Measurements from ENCODE around the gene C1orf159. TPM values are rescaled to one million over a fixed set of nuclear protein-coding genes. Genes with fewer than 3 reads are reported as not detected.

C1orf159 gene
- total and polyA plus RNA-seq, 4 donors, result 4.4 to 27.0 (median 16.1) TPM

GRCh38 chr1:1119272-1119890, 3.5 kb upstream of the C1orf159 start:
- Histone ChIP-seq H3K27me3 (ENCODE audit: control insufficient read depth, insufficient read depth, low read length) (no peaks in the 10 kb centered on the region), H3K4me3 (ENCODE audit: low read depth, low read length) (no peak overlapping the region)
- 75% methylated on average over 16 of the region's 20 CpGs for WGBS (ENCODE audit: insufficient coverage)

GRCh38 chr1:1118876-1119220, 3.0 kb upstream of the C1orf159 start:
- Histone ChIP-seq H3K27ac (ENCODE audit: low read depth, low read length) (no peak overlapping the region), H3K27me3 (ENCODE audit: control insufficient read depth, insufficient read depth, low read length) (no peaks in the 10 kb centered on the region), H3K36me3 (ENCODE audit: control insufficient read depth, insufficient read depth, low read length) (peaks cover 3% of the 10 kb centered on the region), H3K4me1 (ENCODE audit: control insufficient read depth, insufficient read depth, low read length) (peaks cover 37% of the 10 kb centered on the region), H3K9me3 (ENCODE audit: control insufficient read depth, insufficient read depth, low read length) (no peaks in the 10 kb centered on the region), H3K4me3 (ENCODE audit: low read depth, low read length) (no peak overlapping the region)
- 95% methylated on average over 8 of the region's 11 CpGs for WGBS (ENCODE audit: insufficient coverage)
- no peak for DNase-seq (ENCODE audit: low read depth in 4 of 6, low spot score in 6 of 6)

More at GRCh38 chr1:1119272-1119890, 3.5 kb upstream of the C1orf159 start:
- no peak for DNase-seq (ENCODE audit: low read depth in 4 of 6, low spot score in 6 of 6)
- Histone ChIP-seq H3K9me3 (ENCODE audit: control insufficient read depth, insufficient read depth, low read length) (no peaks in the 10 kb centered on the region), H3K36me3 (ENCODE audit: control insufficient read depth, insufficient read depth, low read length) (peaks cover 3% of the 10 kb centered on the region), H3K4me1 (ENCODE audit: control insufficient read depth, insufficient read depth, low read length) (peaks cover 36% of the 10 kb centered on the region), H3K27ac (ENCODE audit: low read depth, low read length) (no peak overlapping the region)

- no peak overlapping the region for H3K4me3 ChIP-seq (ENCODE audit: low read depth, low read length)
- H3K27me3 ChIP-seq (ENCODE audit: control insufficient read depth, insufficient read depth, low read length), result no peaks in the 10 kb centered on the region
- H3K36me3 ChIP-seq (ENCODE audit: control insufficient read depth, insufficient read depth, low read length), result peaks cover 7% of the 10 kb centered on the region
- peaks cover 37% of the 10 kb centered on the region for H3K4me1 ChIP-seq (ENCODE audit: control insufficient read depth, insufficient read depth, low read length)
- no peak for DNase-seq (ENCODE audit: low read depth in 4 of 6, low spot score in 6 of 6)
- WGBS (ENCODE audit: insufficient coverage), result 83% methylated on average over 31 of the region's 33 CpGs
- no peak overlapping the region for H3K27ac ChIP-seq (ENCODE audit: low read depth, low read length)
- no peaks in the 10 kb centered on the region for H3K9me3 ChIP-seq (ENCODE audit: control insufficient read depth, insufficient read depth, low read length)
Measured at GRCh38 chr1:1118011-1118875, 2.4 kb upstream of the C1orf159 start.

- Histone ChIP-seq H3K4me3 (ENCODE audit: low read depth, low read length) (no peak overlapping the region), H3K36me3 (ENCODE audit: control insufficient read depth, insufficient read depth, low read length) (peaks cover 15% of the 10 kb centered on the region)
- WGBS (ENCODE audit: insufficient coverage), result 74% methylated on average over 20 of the region's 20 CpGs
Measured at GRCh38 chr1:1117469-1117831, 1.6 kb upstream of the C1orf159 start.

GRCh38 chr1:1116701-1117468, 996 bp upstream of the C1orf159 start:
- WGBS (ENCODE audit: insufficient coverage), result 9% methylated on average over 36 of the region's 47 CpGs
- Histone ChIP-seq H3K4me1 (ENCODE audit: control insufficient read depth, insufficient read depth, low read length) (peaks cover 23% of the 10 kb centered on the region), H3K4me3 (ENCODE audit: low read depth, low read length) (peak overlapping the region; percentile 37), H3K27me3 (ENCODE audit: control insufficient read depth, insufficient read depth, low read length) (no peaks in the 10 kb centered on the region), H3K27ac (ENCODE audit: low read depth, low read length) (no peak overlapping the region), H3K9me3 (ENCODE audit: control insufficient read depth, insufficient read depth, low read length) (no peaks in the 10 kb centered on the region), H3K36me3 (ENCODE audit: control insufficient read depth, insufficient read depth, low read length) (peaks cover 20% of the 10 kb centered on the region)
- peak in 1 of 6 donors; percentile 11 for DNase-seq (ENCODE audit: low read depth in 4 of 6, low spot score in 6 of 6)

More at GRCh38 chr1:1117469-1117831, 1.6 kb upstream of the C1orf159 start:
- no peak for DNase-seq (ENCODE audit: low read depth in 4 of 6, low spot score in 6 of 6)
- Histone ChIP-seq H3K27ac (ENCODE audit: low read depth, low read length) (no peak overlapping the region), H3K27me3 (ENCODE audit: control insufficient read depth, insufficient read depth, low read length) (no peaks in the 10 kb centered on the region), H3K4me1 (ENCODE audit: control insufficient read depth, insufficient read depth, low read length) (peaks cover 29% of the 10 kb centered on the region), H3K9me3 (ENCODE audit: control insufficient read depth, insufficient read depth, low read length) (no peaks in the 10 kb centered on the region)

DNA sequence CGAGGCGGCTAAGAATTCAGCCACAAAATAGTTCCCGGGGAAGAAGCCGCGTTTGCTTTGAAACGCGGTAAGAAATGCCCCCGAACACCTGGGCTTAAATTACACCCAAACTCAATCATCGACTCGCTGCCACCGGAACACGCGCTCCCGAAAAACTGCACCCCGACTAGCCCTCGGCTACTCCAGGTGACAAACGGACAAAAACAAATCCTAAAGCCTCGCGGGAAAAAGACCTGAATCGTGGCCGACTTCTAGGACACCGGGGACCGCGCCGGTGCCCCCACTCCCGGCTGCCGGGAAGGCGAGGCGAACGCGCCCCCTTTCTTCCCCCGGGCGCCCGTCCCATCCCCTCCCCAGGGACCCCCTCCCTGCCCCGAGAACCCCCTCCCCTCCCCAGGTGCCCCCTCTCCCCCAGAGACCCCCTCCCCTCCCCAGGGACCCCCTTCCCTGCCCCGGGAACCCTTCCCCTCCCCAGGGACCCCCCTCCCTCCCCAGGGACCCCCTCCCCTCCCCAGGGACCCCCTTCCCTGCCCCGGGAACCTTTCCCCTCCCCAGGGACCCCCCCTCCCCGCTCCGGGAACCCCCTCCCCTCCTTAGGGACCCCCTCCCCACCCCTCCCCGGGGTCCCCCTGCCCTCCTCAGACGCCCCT, 628 bp downstream of the C1orf159 start:
- H3K27ac ChIP-seq (ENCODE audit: low read depth, low read length), result no peak overlapping the region
- peaks cover 20% of the 10 kb centered on the region for H3K4me1 ChIP-seq (ENCODE audit: control insufficient read depth, insufficient read depth, low read length)
- 3% methylated on average over 30 of the region's 41 CpGs for WGBS (ENCODE audit: insufficient coverage)
- no peaks in the 10 kb centered on the region for H3K9me3 ChIP-seq (ENCODE audit: control insufficient read depth, insufficient read depth, low read length)
- H3K27me3 ChIP-seq (ENCODE audit: control insufficient read depth, insufficient read depth, low read length), result no peaks in the 10 kb centered on the region
- H3K4me3 ChIP-seq (ENCODE audit: low read depth, low read length), result peak overlapping the region; percentile 52
- DNase-seq (ENCODE audit: low read depth in 4 of 6, low spot score in 6 of 6), result no peak
- H3K36me3 ChIP-seq (ENCODE audit: control insufficient read depth, insufficient read depth, low read length), result peaks cover 31% of the 10 kb centered on the region

- DNase-seq (ENCODE audit: low read depth in 4 of 6, low spot score in 6 of 6), result no peak
- H3K36me3 ChIP-seq (ENCODE audit: control insufficient read depth, insufficient read depth, low read length), result peaks cover 31% of the 10 kb centered on the region
- H3K4me3 ChIP-seq (ENCODE audit: low read depth, low read length), result no peak overlapping the region
- 96% methylated on average over 11 of the region's 13 CpGs for WGBS (ENCODE audit: insufficient coverage)
- H3K9me3 ChIP-seq (ENCODE audit: control insufficient read depth, insufficient read depth, low read length), result no peaks in the 10 kb centered on the region
- no peak overlapping the region for H3K27ac ChIP-seq (ENCODE audit: low read depth, low read length)
- peaks cover 20% of the 10 kb centered on the region for H3K4me1 ChIP-seq (ENCODE audit: control insufficient read depth, insufficient read depth, low read length)
- H3K27me3 ChIP-seq (ENCODE audit: control insufficient read depth, insufficient read depth, low read length), result no peaks in the 10 kb centered on the region
Measured at GRCh38 chr1:1114431-1114830, 1.5 kb downstream of the C1orf159 start.

- Histone ChIP-seq H3K9me3 (ENCODE audit: control insufficient read depth, insufficient read depth, low read length) (no peaks in the 10 kb centered on the region), H3K4me1 (ENCODE audit: control insufficient read depth, insufficient read depth, low read length) (peaks cover 19% of the 10 kb centered on the region), H3K27ac (ENCODE audit: low read depth, low read length) (no peak overlapping the region), H3K27me3 (ENCODE audit: control insufficient read depth, insufficient read depth, low read length) (no peaks in the 10 kb centered on the region), H3K4me3 (ENCODE audit: low read depth, low read length) (no peak overlapping the region), H3K36me3 (ENCODE audit: control insufficient read depth, insufficient read depth, low read length) (peaks cover 29% of the 10 kb centered on the region)
- WGBS (ENCODE audit: insufficient coverage), result 98% methylated on average over 21 of the region's 30 CpGs
- DNase-seq (ENCODE audit: low read depth in 4 of 6, low spot score in 6 of 6), result no peak
Measured at GRCh38 chr1:1112237-1112985, 3.5 kb downstream of the C1orf159 start.
